Activated CD8-positive, alpha-beta memory T cell treated with anti-CD3 and anti-CD28 coated beads, Interleukin-2, amount 50 U/mL, for 24 hours (primary cell): Measurements from ENCODE around the gene OTOP2.
A peak's percentile ranks its signal among the peaks of the same experiment; 100 is the strongest.
"Not testable (repeated sequence)": the region's sequence is repeated elsewhere in the genome, so short reads cannot be mapped to it uniquely, and the experiment has no call there.

Experiments used
- DNase-seq: peaks from one replicate; pipeline ENCODE4 v3.0.0-alpha.2; 2020; ENCODE audit errors: extremely low read depth

OTOP2 gene

GRCh38 chr17:74951680-74952421 is 27.8 kb downstream of the OTOP2 start:
- DNase-seq, result no peak

- DNase-seq, result no peak
These were observed 28.5 kb downstream of the OTOP2 start for GRCh38 chr17:74952431-74953133.

- DNase-seq, result no peak
These were observed 29.1 kb downstream of the OTOP2 start for GRCh38 chr17:74953134-74953687.

DNA sequence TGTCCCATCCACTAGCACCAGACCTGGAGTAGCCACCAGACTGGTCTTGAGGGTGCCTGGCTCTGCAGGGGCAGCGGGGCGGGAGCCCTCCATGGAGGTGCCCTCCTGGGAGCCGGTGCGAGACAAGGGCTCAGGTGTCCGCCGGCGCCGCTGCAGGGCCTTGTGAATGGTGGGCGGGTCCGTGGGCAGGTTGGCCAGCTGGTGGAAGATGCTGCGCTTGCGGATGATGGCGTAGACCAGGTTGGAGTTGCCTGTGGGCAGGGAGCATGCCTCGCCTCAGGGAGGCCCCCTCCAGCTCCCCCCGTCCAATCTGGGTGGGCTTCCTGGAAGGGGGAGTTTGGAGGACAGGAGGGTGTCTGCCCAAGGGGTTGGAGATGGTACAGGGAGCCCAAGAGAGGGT is 30.0 kb downstream of the OTOP2 start:
- no peak for DNase-seq

- DNase-seq, result no peak
These were observed 30.8 kb downstream of the OTOP2 start for GRCh38 chr17:74954665-74955421.

GRCh38 chr17:74956093-74956492 is 32.0 kb downstream of the OTOP2 start:
- DNase-seq, result no peak

GRCh38 chr17:74957935-74958740 is 34.1 kb downstream of the OTOP2 start:
- DNase-seq, result peak; percentile 37

DNA sequence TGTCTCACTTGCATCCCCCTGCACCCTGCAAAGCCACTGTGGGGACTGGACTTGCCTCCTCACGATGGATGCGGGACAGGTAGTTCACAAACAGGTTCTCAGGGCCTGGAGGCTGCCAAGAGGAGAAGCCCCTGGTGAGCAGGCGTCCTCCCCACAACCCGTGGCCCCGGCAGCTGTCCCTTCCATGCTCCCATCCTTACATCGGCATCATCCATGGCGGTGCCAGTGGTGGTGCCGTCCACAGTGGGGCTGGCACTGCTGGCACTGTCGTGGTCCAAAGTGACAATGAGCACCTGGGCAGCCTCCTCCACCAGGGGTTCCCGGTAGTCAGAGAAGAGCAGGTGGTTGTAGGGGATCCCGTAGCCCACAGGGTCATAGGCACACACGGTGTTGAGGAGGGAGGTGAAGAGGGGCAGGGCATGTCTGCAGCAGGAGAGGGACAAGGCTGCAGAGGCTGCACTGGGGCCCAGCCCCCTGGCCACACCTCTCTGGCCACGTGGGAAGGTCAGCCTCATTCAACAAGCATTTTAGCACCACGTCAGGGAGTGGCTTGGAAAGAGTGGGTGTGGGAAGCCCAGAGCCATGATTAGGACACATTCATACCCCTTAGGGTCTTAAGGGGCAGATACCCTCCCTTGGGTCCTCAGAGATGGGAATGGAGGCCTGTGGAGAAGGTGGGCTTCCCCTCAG is 35.9 kb downstream of the OTOP2 start:
- DNase-seq, result no peak

- DNase-seq, result no peak
These were observed 36.7 kb downstream of the OTOP2 start for GRCh38 chr17:74960570-74961342.

DNA sequence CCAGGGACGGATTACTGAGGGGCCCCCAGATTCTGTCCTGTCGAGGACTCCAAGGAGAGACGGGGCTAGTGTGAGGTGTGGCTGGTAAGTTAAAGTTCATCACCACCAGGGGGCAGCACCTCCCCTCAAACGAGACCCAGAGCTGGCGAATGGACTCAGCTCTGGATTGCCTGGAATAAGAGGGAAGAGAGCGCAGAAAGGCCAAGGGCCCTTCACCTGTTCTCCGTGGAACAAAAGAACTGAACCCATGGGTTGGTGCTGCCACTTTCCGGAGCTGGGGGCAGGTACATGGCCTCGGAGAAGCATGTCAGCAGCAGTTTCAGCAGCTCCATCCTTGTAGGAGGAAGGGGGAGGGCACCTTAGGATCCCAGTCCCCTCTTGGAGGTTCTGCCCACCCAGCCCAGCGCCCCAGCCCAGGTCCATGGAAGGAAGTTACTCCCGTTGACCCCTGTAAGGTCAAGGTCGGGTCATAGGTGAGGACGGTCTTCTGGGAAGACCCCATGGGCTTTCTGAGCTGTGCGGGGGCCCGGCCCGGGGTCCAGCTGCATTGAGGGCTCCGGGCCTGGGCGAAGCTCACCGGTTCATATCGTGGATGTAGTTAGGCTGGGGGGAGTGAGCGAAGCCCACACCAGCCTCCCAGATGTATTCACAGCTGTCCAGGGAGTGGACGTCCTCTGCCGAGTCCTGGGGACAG is 37.7 kb downstream of the OTOP2 start:
- peak; percentile 70 for DNase-seq

DNA sequence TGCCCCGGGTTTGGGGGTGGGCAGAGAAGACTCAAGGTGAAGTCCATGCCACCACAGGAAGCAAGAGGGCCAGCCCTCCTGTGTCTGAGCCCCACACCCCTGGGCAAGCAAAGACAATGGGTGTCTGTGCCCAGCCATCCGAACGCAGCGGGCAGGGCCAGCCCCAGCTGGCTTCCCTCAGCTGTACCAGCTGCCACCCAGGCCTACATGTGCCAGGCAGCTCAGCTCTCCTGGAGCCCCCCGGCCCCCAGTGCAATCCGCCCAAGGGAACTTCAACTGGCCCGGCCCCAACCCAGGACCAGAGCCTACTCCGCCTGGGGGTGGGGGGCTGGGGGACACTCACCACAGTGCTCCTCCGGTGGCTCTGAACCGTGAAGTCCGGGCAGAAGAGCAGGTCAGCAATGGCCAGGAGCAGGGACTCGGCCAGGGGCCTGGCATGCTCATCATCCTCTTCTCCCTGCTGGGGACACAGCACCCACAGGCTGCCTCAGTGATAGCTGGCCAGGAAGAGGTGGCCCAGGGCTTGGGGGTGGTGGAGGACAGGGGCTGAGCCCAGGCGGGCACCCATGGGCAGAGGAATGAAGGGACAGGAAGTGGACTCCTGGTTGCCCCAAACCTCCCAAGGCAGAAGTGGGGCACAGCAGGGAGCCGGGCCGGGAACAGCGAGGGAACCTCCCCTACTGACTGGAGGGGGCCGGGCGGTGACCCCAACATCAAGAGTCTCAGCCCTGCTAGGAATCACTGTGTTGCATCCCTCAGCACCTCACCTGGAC is 38.7 kb downstream of the OTOP2 start:
- no peak for DNase-seq

DNA sequence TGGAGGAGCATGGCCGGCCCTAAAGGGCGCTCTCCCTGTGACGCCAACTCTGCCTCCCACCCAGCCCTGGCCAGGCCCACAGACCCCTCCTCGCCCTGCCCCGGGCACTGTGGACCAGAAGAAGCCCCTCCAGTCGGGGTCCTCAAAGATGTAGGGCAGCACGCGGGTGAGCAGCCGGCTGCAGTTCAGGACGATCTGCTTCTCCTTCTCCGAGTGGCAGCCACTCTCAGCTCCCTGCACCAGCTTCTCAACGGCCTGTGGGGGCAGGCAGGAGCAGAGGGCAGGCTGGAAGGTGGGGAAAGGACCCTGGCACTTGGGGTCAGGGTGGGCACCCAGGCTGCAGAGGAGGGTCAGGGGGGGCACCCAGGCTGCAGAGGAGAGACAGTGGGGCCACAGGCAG is 39.6 kb downstream of the OTOP2 start:
- DNase-seq, result no peak

GRCh38 chr17:74964246-74964761 is 40.2 kb downstream of the OTOP2 start:
- no peak for DNase-seq

- no peak for DNase-seq
These were observed 41.0 kb downstream of the OTOP2 start for GRCh38 chr17:74964988-74965622.

- no peak for DNase-seq
These were observed 44.3 kb downstream of the OTOP2 start for GRCh38 chr17:74968361-74968780.

DNA sequence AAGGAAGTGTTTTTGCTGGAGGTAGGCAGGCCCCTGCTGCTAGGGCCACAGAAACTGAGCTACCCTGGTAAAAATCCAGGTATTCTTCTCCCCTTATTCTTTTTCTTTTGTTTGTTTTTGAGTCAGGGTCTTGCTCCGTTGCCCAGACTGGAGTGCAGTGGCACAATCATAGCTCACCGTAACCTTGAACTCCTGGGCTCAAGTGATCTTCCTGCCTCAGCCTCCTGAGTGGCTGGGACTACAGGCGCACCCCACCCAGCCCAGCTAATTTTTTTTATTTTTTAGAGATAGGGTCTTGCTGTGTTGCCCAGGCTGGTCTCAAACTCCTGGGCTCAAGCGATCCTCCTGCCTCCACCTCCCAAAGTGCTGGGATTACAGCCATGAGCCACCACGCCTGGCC is 45.4 kb downstream of the OTOP2 start:
- DNase-seq, result not testable (repeated sequence)

GRCh38 chr17:74970395-74970794 is 46.3 kb downstream of the OTOP2 start:
- DNase-seq, result no peak
